SK-N-DZ (cell line): ENCODE data around the gene TESMIN.

Source experiments
- DNase-seq: peaks from one replicate; pipeline ENCODE4 v3.0.0-alpha.2; 2015; ENCODE audit warnings: low spot score

The TESMIN gene

DNA sequence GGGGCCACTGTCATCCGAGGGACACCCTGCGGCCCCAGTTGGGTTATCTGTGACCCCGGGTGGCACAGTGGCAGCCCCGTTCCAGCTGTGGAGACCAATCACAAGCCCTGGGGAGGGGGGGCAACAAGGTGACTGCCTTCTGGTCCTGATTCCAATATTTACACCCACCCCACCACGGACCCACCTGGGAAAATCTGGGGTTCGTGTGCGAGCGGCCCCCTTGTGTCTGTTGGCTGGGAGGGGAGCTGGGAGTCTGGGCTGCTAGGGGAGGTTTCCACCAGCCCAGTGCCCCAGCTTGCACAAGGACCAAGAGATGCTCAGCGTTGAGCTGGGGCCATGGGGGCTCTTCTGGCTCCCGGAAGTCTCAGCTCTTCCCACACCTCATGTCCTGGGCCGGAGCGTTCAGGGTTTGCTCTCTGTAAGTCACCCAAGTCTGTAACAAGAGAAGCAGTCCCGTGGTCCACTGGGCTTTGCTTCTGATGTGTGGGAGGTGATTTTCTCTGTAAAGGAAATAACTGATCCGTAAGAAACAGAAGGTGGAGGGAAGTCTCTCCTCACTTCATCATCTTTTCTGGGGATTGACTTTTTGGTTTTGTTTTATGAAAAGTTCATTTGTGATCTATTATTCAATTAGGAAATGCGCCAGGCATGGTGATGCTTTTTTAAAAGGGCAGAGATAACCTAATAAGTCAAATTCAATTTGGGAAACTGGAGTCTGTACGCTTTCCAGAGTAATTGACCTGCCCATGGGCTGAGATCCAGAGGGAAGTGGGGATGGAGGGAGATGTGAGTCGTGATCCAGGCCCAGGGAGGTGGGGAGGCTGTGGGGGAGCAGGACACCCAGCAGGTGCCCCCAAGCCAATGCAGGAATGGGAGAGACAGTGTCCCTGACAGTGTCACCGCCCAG is 89.4 kb downstream of the TESMIN start:
- peak; percentile 98 for DNase-seq

DNA sequence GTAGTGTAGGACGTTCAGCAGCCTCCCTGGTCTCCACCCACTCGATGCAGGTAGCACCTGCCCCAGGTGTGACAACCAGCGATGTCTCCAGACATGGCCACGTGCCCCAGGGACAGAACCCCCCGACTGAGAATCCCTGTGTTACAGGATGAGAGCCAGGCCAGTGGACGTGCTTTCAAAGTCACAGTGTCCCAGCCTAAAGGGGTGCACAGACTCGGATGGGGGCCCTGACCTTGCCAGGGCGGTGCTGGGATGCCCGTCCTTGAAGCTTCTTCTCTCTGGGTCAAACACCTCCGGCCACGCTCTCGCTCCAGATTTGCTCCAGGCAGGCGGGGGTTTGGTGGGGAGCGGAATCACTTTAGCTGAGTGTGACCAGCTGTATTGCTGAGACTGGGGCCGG is 90.3 kb downstream of the TESMIN start:
- DNase-seq, result no peak

DNA sequence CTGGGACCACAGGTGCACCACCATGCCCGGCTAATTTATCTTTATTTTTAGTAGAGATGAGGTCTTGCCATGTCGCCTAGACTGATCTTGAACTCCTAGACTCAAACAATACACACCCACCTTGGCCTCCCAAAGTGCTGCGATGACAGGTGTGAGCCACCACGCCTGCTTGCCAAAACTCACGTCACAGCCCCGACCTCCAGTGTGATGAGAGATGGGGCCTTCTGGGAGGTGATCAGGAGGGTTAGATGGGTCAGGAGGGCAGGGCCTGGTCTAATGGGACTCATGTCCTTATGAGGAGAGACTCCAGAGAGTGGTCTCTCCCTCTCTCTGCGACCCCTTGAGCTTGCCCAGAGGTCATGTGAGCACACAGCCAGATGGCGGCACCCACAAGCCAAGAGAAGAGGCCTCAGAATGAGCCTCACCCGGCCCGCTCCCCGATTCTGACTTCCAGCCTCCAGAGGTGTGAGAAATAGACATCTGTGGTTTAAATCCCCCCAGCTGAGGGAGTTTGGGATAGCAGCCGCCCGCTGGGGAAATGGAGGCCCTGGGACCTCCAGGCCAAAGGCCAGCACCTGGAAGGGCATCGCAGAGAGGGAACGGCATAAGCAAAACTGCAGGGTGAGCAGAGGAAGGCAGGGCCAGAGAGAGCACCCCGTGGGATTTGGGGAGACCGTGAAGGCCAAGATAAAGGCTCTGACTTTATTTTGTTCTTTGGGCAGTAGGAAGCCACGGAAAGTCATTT is 91.1 kb downstream of the TESMIN start:
- DNase-seq, result no peak

DNA sequence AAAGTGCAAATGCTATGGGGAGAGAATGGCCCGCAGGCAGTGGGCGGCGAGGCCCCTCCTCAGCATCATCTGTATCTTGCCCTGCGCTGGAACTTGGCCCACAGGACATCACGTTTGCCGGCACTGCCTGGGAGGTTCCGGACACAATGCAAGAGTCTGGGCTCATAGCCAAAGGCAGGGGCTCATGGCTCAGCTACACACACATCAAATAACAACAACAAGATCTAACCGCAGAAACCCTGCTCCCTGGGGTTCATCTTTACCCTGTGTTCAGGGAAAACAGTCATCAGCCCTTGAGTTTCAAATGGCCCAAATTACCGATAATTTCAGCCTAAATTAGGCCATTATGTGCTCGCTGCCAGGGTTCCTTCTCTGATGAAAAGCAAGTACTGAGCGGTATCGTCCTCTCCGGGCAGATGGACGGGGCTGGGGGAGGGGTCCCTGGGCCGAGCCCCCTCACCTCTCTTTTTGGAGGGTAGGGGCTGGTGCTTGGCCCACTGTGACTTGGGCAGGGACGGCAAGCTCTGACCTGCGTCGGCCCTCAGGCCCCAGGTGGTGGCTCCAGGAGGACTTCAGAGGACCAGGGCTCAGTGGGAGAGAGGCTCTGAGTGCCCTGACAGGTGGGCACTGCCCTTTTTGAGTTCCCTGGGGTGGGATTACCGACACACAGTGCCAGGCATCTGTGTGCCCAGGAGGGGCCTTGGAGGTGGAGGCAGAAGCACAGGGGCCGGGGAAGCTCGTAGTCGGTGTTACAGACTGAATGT is 92.0 kb downstream of the TESMIN start:
- DNase-seq, result peak; percentile 51

DNA sequence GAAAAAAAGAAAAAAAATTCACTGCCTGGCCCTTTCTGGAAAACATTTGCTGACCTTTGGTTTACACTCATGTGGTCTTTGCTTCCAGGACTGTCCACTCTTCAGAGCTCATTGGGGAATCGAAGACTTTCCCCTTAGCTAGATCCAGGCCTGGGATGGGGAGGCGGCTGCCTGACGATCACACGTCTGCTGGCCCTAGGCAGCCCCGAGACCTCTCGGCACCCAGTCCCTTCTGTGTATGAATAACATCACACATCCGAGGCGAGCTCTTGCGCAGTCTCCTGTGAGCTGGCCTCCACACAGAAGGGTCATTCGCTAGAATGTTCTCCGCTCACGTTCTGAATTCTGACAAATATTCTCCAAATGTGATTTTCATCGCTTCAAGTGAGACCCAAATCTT is 92.7 kb downstream of the TESMIN start:
- DNase-seq, result no peak

DNA sequence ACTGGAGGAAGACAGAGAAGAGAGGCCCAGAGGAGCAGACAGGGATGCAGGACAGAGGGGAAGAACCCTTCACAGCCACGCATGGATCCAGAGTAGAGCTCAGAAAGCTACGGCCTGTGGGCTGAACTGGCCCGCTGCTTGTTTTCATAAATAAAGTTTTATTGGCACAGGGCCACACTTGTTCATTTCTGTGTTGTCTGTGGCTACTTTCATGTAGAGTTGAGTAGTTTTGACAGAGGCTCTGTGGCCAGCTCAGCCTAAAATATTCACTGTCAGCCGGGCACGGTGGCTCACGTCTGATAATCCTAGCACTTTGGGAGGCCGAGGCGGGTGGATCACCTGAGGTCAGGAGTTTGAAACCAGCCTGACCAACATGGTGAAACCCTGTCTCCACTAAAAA is 93.2 kb downstream of the TESMIN start:
- DNase-seq, result no peak
